CD4-positive, alpha-beta T cell treated with Interleukin-10 for 1 hour (primary cell): ENCODE data around the gene COL28A1.
A peak's percentile ranks its signal among the peaks of the same experiment; 100 is the strongest.
"Not testable (repeated sequence)": the region's sequence is repeated elsewhere in the genome, so short reads cannot be mapped to it uniquely, and the experiment has no call there.

Experiments
- DNase-seq: peaks from one replicate; pipeline ENCODE4 v3.0.0-alpha.2; 2020

The COL28A1 gene

GRCh38 chr7:7535691-7536090, at the start of gene COL28A1:
Gene COL28A1, minus strand, starts transcription at chr7:7535873. Its CDS starts 2,998 bp downstream, at chr7:7532875.
- DNase-seq = no peak

DNA sequence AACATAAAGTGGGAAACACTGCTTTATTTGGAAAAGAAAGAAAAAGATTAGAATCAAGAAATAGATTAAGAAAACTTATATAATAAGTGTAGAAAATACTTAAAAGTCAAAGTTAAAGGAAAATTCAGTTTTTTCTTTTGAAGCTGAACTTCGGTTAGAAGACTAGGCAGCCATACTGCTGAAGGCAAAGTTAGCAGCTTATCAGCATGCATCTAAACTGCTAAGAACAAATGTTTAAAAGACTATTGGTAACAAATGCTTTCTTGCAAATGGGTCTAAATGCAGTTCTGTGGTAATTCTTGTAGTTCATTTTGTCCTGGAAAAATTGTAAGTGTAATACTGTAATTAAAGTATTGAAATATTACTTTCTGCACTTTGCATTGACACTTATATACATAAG, 49.0 kb upstream of the COL28A1 start:
- no peak for DNase-seq

DNA sequence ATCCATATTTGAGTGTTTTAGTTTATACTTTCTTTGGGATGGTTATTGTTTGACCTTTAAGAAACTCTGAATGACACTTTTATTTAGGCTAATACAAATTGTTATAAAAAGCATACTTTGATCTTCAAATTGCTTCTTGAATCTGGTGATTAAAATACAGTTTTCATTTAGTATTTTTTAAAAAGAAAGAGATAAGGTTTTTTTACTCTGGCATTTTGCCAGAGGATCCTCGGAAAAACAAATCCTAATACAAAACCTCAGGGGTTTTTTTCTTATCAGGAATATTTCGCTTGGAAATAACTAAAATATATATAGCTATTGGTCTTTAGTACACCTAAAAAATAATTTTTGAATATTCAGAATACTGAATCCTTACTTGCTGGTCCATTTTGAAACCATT, 48.1 kb upstream of the COL28A1 start:
- no peak for DNase-seq

DNA sequence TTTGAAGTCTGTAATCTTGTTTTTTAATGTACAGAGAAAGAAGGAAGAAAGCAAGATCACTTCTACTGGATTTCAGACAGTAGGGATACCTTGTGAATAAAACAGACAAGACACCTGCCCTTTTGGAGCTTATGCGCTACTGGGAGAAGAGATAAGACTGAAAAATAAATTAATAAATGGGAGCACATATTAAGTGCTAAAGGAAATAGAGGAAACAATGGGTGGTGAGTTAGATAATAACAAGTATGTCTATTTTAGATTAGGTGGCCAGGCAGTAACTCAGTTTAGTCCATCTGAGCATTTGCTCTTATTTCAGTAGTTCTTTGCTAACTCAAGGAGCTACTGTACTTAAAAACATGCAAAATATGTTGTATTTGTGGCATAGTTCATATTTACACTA, 46.9 kb upstream of the COL28A1 start:
- no peak for DNase-seq

DNA sequence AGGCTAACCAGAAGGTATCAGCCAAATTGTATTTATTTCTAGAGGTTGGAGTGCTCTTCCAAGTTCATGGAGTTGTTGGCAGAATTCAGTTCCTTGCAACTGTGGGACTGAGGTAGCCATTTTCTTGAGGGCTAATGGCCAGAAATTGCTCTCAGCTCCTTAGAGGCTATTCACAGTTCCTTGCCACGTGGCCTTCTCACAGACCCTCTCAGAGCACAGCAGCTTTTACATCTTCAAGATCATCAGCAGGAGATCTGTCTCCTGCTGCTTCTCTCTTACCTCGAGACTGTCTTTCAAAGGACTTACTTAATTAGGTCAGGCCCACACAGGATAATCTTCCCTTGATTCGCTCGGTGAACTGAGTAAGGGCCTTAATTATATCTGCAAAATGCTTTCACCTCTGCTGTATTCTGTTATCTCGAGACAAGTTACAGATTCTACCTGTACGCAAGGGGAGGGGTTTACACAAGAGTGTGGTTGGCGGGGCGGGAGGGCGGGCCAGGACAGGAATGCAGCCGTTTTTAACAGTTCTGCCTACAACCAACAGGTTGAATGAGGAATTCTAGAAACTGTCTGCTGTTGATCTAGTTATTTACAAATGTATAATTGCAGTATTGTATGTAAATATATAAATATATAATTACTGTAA, 46.0 kb upstream of the COL28A1 start:
- no peak for DNase-seq

GRCh38 chr7:7579638-7580037, 44.0 kb upstream of the COL28A1 start:
- DNase-seq = no peak

- DNase-seq = no peak
These were observed 42.2 kb upstream of the COL28A1 start for GRCh38 chr7:7577888-7578287.

DNA sequence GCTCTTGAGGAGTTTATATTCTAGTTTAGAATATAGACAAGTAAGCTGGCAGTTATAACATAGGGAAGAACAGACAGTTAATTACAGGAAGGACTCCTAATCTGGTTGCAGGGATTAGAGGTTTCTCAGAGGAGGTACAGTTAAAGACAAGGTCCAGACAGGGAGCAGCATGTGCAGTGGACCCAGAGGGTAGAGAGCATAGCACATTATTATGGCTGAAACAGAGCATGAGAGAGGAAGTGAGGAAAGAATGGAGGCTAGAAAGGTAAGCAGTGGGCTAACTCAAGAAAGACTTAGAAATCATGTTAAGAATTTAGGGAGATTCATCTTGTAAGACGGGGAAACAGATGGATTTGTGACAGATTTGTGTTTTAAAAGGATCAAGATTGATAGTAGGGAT, 40.7 kb upstream of the COL28A1 start:
- DNase-seq = no peak

DNA sequence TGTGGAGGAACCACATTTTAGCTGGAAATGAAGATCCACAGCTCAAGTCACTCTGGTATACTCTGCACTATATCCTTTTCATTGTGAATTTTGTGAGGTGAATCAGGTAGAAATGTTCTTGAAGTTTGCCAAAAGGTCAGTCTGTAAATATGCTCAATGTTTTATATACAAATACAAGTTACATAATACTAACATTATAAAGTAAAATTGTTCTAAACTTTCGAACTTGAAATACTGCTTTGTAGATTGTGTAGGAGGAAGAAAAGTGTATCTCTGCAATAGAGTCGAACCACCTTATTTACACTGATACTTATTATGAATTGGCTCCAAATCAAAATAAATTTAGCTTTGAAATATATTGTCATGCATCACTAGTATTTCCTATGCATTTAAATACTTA, 38.0 kb upstream of the COL28A1 start:
- DNase-seq = no peak

GRCh38 chr7:7570584-7570983, 34.9 kb upstream of the COL28A1 start:
- DNase-seq = no peak

DNA sequence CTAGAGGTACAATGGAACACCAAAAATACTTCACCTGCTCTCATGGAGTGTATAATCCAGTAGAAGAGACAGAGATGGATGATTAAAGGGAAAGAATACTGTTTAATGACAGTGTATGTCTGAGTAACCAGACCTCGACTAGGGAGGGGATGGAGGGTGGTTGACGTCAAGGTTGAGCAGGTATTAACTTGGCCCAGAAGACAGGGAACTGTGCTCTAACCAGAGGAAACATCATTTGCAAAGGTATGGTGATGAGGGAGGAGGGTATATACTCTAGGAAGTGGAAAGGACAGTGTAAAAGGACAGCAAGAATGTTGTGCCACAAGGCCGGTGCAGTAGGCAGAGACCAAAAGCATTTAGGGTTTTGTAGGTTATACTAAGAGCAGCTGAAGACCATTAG, 33.9 kb upstream of the COL28A1 start:
- DNase-seq = no peak

DNA sequence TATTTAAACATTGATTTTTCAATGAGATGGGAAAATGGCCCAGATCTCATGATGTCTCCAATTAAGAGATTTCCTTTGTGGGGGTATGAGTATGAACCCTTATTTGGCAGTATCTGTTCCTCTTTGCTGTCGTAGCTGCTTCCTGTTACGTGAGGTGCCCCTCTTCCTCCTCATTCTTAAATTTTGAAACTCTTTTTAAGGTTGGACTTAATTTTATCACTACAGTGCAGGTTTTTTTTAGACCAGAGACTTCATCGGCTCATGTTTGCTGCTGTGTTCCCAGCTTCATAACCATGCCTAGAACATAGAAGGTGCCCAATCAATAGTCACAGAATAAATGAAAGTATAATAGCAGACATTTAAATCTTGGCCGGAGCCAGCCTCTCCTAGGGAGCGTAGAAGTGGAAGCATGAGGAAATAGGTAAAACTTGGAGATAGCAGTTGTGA, 33.4 kb upstream of the COL28A1 start:
- peak; percentile 53 for DNase-seq

DNA sequence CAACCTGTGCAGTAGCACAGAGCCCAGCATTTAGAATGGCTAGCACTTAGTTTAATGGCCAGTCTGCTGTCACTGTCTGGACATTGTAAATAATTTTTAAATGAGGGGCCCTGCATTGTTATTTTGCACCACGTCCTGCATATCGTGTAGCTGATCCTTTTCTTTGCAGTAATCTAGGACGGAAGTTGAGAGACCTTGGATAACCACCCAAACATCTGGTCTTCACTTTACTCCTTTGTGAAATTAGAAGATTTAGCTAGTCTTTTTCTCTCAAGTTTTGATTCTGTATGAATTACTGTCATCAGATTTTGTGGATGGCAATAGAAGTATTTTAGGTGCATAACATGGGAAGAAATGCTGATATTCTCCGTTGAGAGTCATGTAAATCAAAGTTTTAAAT, 32.9 kb upstream of the COL28A1 start:
- DNase-seq = no peak

- DNase-seq = no peak
These were observed 32.3 kb upstream of the COL28A1 start for GRCh38 chr7:7567898-7568531.

DNA sequence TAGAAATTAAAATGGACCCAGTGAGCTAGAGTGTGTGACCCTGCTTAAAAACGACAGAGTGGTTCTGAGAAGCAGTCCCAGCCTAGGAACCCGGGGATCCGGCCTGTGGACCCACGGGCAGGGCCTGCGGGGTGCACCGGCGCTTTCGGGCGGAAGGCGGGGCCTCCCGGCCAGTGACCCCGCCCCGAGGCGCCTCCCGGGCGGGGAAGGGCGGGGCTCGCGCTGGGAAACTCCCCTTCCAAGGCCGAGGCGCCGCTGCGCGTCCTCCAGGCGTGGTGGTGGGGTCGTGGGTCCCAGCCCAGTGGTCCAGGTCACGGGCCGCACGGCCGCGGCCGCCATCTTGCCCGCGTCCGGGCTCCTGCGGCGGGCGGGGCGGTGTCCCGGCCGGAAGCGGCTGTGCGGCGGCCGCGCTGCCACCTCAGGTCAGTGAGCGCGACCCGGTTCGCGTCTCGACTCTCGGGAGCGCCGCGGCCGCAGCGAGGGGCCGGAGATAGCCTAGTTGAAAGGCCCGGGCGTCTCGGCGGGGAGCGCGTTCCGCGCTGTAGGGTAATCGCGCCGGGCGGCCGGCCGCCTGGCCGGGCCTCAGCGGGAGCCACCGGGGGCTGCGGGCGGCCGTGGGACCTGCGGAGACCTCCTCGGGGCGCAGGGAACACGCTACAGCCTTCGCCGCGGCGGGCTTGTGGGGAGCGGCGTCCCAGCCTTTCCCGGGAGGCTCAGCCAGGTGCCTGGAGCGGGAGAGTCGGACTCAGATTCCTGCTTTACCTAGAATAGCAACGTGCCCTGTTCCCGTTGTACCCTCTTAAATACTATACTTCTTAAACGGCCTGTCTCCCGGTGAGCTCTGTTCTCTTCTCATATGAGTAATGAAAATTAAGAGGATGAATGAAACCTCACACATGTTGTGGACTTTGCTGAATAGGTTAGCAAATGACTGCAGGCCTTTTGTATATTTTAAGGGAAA, 31.3 kb upstream of the COL28A1 start, which contains the start of gene MIOS:
TSS of gene MIOS (plus strand) at position 234 of the 961 bp plus-strand sequence. CDS start 5,592 bp downstream, outside the sequence.
- peak; percentile 88 for DNase-seq

DNA sequence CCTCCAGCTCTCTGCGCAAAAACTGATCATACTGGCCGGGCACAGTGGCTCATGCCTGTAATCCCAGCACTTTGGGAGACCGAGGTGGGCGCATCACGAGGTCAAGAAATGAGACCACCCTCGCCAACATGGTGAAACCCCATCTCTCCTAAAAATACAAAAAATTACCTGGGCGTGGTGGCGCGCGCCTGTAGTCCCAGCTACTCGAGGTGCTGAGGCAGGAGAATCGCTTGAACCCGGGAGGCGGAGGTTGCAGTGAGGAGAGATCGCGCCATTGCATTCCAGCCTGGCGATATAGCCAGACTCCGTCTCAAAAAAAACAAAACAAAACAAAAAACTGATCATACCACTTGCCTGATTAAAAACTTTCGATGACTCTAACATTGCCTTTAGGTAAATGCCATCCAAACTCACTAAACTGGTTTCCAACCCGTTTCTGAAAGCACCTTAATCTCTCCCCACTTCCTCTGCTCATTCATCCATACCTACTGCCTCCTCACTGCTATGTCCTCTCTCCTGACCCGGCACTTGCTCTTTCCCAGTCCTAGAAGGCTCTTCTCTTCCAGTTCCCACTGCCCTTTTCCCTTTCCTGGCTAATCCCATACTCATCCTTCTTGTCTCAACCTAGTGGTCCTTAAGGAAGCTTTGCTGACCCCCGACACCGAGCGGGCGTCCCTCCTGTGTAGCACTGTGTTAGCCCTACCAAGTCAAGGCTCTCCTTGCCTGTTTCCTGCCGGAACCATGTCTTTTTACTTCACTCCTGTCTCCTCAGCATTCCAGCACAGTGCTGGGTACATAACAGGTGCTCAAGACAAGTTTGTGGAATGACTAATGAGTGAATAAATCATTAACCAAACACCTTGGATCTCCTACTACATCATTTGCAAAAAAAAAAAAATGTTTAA, 30.3 kb upstream of the COL28A1 start:
- DNase-seq = no peak

- DNase-seq = no peak
These were observed 29.5 kb upstream of the COL28A1 start for GRCh38 chr7:7565018-7565680.

GRCh38 chr7:7564323-7564780, 28.7 kb upstream of the COL28A1 start:
- DNase-seq = no peak

DNA sequence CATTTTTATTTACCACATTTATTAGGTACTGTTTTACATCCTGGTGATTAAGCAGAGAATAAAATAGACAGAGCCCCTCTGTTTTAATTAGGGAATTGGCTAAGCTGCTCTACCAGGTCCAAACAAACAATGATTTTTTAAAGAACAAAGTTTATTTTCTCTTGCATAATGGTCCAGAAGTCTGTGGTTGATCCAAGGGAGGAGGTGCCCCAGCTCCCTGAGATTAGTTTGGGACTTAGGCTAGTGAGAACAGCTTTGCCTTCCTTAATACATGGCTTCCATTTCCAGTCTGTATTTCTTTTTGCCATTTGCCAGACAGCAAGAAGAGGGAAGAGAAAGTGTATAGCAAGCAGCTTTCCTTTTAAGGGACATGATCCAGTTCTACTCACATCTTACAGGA, 28.1 kb upstream of the COL28A1 start:
- DNase-seq = no peak

DNA sequence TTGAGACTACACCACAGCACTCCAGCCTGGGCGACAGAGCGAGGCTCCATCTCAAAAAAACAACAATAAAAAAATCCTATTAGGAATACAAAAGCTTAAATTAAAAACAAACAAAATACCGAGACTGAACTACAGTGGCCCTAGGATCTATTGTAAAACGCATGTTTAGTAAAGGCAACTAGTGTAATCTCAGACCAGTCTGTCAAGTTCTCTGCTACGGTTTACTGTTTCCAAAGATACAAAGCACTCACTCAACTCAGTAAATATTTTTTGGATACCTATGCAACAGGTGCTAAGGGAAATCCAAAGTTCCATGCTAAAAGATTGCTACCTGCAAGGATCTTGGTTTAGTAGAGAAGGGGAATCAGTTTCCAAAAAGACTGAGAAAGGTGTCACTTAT, 27.6 kb upstream of the COL28A1 start:
- DNase-seq = no peak

DNA sequence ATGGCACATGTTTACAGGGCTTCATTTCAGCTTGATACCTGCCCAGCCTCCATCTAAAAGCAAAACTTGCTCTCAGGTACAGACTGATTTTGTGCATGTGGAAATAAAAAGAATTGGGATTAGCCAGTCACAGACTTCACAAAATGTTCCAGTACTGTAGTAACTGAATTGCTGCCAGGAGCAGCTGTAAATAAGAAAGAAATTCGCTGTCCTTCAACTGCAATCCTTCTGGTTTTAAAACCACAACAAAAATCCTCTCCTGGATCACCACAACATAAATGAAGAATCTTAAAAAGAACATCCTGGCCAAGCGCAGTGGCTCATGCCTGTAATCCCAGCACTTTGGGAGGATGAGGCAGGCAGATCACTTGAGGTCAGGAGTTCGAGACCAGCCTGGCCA, 27.1 kb upstream of the COL28A1 start:
- DNase-seq = no peak

DNA sequence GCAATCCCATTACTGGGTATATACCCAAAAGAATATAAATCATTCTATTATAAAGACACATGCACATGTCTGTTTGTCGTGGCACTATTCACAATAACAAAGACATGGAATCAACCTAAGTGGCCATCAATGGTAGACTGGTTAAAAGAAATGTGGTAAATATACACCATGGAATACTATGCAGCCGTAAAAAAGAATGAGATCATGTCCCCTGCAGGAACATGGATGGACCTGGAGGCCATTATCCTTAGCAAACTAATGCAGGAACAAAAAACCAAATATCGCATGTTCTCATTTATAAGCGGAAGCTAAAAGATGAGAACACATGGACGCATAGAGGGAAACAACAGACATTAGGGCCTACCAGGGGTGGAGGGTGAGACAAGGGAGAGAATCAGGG, 25.9 kb upstream of the COL28A1 start:
- DNase-seq = not testable (repeated sequence)
